HepG2 (cell line): ENCODE measurements around the gene HMCN1. TPM values are rescaled to one million over a fixed set of nuclear protein-coding genes. Genes with fewer than 3 reads are reported as not detected.

ENCODE experiments used
- ATAC-seq: fragments of 200-7000 bp; cut with Tn5 transposase; 3 replicates; pipeline ENCODE4 v1.9.1; 2020; ENCODE audit warnings: mild to moderate bottlenecking, moderate library complexity
- BruUV-seq: library from RNA; stranded (reverse); fragments of 400-500 nt; replicated peaks from 2 replicates; lab custom pipeline; 2021; lab: Mats Ljungman, UMichigan
- CTCF ChIA-PET: fragments of 300-600 bp; formaldehyde crosslinking; extraction: SDS; loops from one replicate; lab custom pipeline; 2021; ENCODE audit warnings: low total read pairs, inconsistent platforms, low intra/inter-chr PET ratio; lab: Yijun Ruan, JAX
- POLR2A ChIA-PET: fragments of 350-600 bp; sonication (Branson Sonifier 250); formaldehyde crosslinking; loops from one replicate; lab custom pipeline; 2020; ENCODE audit warnings: antibody characterized with exemption, inconsistent platforms; lab: Yijun Ruan, JAX
- DNase-seq: peaks from one replicate; pipeline ENCODE4 v3.0.0-alpha.2; 2015; ENCODE audit warnings: low spot score
- FAIRE-seq: peaks from 3 replicates; lab custom pipeline; 2011; peaks lifted over from hg19 to GRCh38; lab: Jason Lieb, UNC
- H2AFZ ChIP-seq: one replicate; pipeline ENCODE4 v1.6.1; 2011; ENCODE audit warnings: low read length, inconsistent platforms
- H3K27ac ChIP-seq: fragments of 300-600 bp; 3 replicates; pipeline ENCODE4 v1.8.0; 2011; ENCODE audit warnings: mixed run types, mild to moderate bottlenecking, mixed read lengths, low read length, inconsistent platforms; ENCODE audit not compliant: insufficient read depth; ENCODE audit errors: extremely low read length
- H3K27me3 ChIP-seq, 2 experiments: fragments of 200-600 bp in 1 of 2; 2 replicates in 1 of 2; 3 replicates in 1 of 2; pipeline versions ENCODE4 v1.6.0 to v1.8.0; 2011; ENCODE audit warnings: low read length in 2 of 2, mild to moderate bottlenecking in 2 of 2, moderate library complexity in 2 of 2, inconsistent platforms in 1 of 2; ENCODE audit not compliant: insufficient read depth in 2 of 2, control insufficient read depth in 1 of 2
- H3K36me3 ChIP-seq, 2 experiments: fragments of 200-600 bp in 1 of 2; replicated peaks in 1 of 2; 2 replicates in 1 of 2; 3 replicates in 1 of 2; pipeline versions ENCODE4 v1.5.1 to v1.8.0; 2011; ENCODE audit warnings: low read length in 2 of 2, inconsistent platforms in 1 of 2; ENCODE audit not compliant: insufficient read depth in 2 of 2, control insufficient read depth in 1 of 2
- H3K4me1 ChIP-seq: 2 replicates; pipeline ENCODE4 v1.5.1; 2012; ENCODE audit warnings: low read length, inconsistent platforms; ENCODE audit not compliant: insufficient read depth
- H3K4me2 ChIP-seq: 2 replicates; pipeline ENCODE4 v1.6.0; 2011; ENCODE audit warnings: low read depth, low read length, inconsistent platforms
- H3K4me3 ChIP-seq, 3 experiments: fragments of 200-600 bp in 1 of 3; sonication (generic), shearing (Covaris generic) in 1 of 3; replicated peaks in 1 of 3; 2 replicates each; pipeline ENCODE4 v1.5.1; 2011 to 2016; ENCODE audit warnings: low read length in 3 of 3, inconsistent platforms in 2 of 3, low read depth in 2 of 3, mild to moderate bottlenecking in 2 of 3, control low read depth in 1 of 3, mixed read lengths in 1 of 3; ENCODE audit not compliant: insufficient read depth in 1 of 3
- H3K79me2 ChIP-seq: one replicate; pipeline ENCODE4 v1.6.1; 2011; ENCODE audit warnings: low read length, inconsistent platforms; ENCODE audit not compliant: insufficient read depth
- H3K9ac ChIP-seq: 2 replicates; pipeline ENCODE4 v1.6.0; 2011; ENCODE audit warnings: mild to moderate bottlenecking, low read depth, low read length, inconsistent platforms; ENCODE audit not compliant: insufficient read depth
- H3K9me3 ChIP-seq: 2 replicates; pipeline ENCODE4 v1.5.1; 2012; ENCODE audit warnings: mild to moderate bottlenecking, low read length
- H4K20me1 ChIP-seq: 2 replicates; pipeline ENCODE4 v1.6.0; 2011; ENCODE audit warnings: inconsistent platforms, mild to moderate bottlenecking, low read length, moderate library complexity; ENCODE audit not compliant: insufficient read depth
- AKAP8 ChIP-seq: sonication (generic); formaldehyde crosslinking; IDR thresholded peaks from 2 replicates; pipeline ENCODE4 v1.5.1; 2020; ENCODE audit warnings: mild to moderate bottlenecking, missing genetic modification reagents
- CHD2 ChIP-seq: IDR thresholded peaks from 2 replicates; pipeline ENCODE4 v1.6.1; 2011; ENCODE audit warnings: low read depth, low read length, improper control_type of control experiment
- HNRNPL ChIP-seq: fragments of 200-400 bp; formaldehyde crosslinking; IDR thresholded peaks from 2 replicates; pipeline ENCODE4 v1.6.1; 2017; ENCODE audit warnings: mild to moderate bottlenecking, low read depth, low read length
- IRF9 ChIP-seq: sonication (generic); formaldehyde crosslinking; IDR thresholded peaks from 2 replicates; pipeline ENCODE4 v1.8.0; 2022; ENCODE audit warnings: missing genetic modification reagents, mild to moderate bottlenecking, borderline replicate concordance
- ISX ChIP-seq: sonication (generic); formaldehyde crosslinking; conservative IDR thresholded peaks from 2 replicates; pipeline ENCODE4 v1.5.0; 2020; ENCODE audit warnings: missing genetic modification reagents
- NAIF1 ChIP-seq: sonication (generic); formaldehyde crosslinking; IDR thresholded peaks from 2 replicates; pipeline ENCODE4 v1.5.0; 2020; ENCODE audit warnings: mild to moderate bottlenecking, missing genetic modification reagents, borderline replicate concordance
- PHB2 ChIP-seq: fragments of 450-650 bp; IDR thresholded peaks from 2 replicates; pipeline ENCODE4 v1.6.1; 2018; ENCODE audit not compliant: partially characterized antibody
- SPEN ChIP-seq: sonication (generic); formaldehyde crosslinking; IDR thresholded peaks from 2 replicates; pipeline ENCODE4 v1.5.1; 2020; ENCODE audit warnings: low read depth, mild to moderate bottlenecking, missing genetic modification reagents
- TBX2 ChIP-seq: sonication (generic); formaldehyde crosslinking; IDR thresholded peaks from 2 replicates; pipeline ENCODE4 v1.5.0; 2020; ENCODE audit warnings: missing genetic modification reagents, mild to moderate bottlenecking, borderline replicate concordance
- ZEB1 ChIP-seq: IDR thresholded peaks from 2 replicates; pipeline ENCODE4 v1.6.1; 2012; ENCODE audit warnings: mild to moderate bottlenecking, low read depth, inconsistent platforms; ENCODE audit not compliant: insufficient replicate concordance
- ZNF552 ChIP-seq: sonication (generic); formaldehyde crosslinking; IDR thresholded peaks from 2 replicates; pipeline ENCODE4 v1.9.0; 2022; ENCODE audit warnings: missing genetic modification reagents, mild to moderate bottlenecking, borderline replicate concordance
- ZNF615 ChIP-seq: sonication (generic); formaldehyde crosslinking; IDR thresholded peaks from 2 replicates; pipeline ENCODE4 v1.5.0; 2020; ENCODE audit warnings: mild to moderate bottlenecking, missing genetic modification reagents, borderline replicate concordance
- ZNF883 ChIP-seq: sonication (generic); formaldehyde crosslinking; IDR thresholded peaks from 2 replicates; pipeline ENCODE4 v1.5.1; 2020; ENCODE audit warnings: mild to moderate bottlenecking, missing genetic modification reagents; ENCODE audit errors: not compliant biosample characterization
- WGBS: methylation state at CpG from one replicate; pipeline ENCODE4 v1.1.6; 2017; ENCODE audit warnings: low lambda C conversion rate; 5-methylcytosine and 5-hydroxymethylcytosine counted together
- in situ Hi-C: cut with HindIII; loops from 2 replicates; pipeline ENCODE4 v1.10.0; 2017; ENCODE audit warnings: low pct_unique_long_range_greater_than_20kb; ENCODE audit not compliant: extremely low pct_ligation_motif_present
- intact Hi-C: fragments of 100-400 bp; cut with micrococcal nuclease; formaldehyde crosslinking; loops from one replicate; pipeline ENCODE4 v1.10.0; 2022; ENCODE audit not compliant: unreplicated experiment
- polyA plus RNA-seq, 8 experiments: library from polyadenylated mRNA; depleted of rRNA in 3 of 8; stranded (reverse) in 7 of 8; unstranded in 1 of 8; fragments of >200 nt; fragmentation: Illumina TruSeq in 4 of 8; extraction: Trizol in 4 of 8; gene quantifications; 2 replicates each; pipeline versions ENCODE4 v1.2.1 to v1.2.3, GENCODE V29; 2011 to 2016; ENCODE audit warnings: low read depth in 4 of 8, missing spikeins in 1 of 8, mixed read lengths in 1 of 8; ENCODE audit not compliant: insufficient read depth in 1 of 8
- total RNA-seq, 5 experiments: library from RNA; depleted of rRNA; stranded (reverse); fragments of >200 nt; fragmentation: Illumina TruSeq; extraction: Trizol; gene quantifications; 2 replicates each; pipeline ENCODE4 v1.2.3, GENCODE V29; 2016; ENCODE audit warnings: low read depth in 1 of 5
- TF ChIP-seq, protein P1 (sequence below): sonication (generic); formaldehyde crosslinking; conservative IDR thresholded peaks from 2 replicates; pipeline ENCODE4 v1.4.0; 2020; ENCODE audit warnings: missing genetic modification reagents
- TF ChIP-seq, protein P2 (sequence below): IDR thresholded peaks from 2 replicates; pipeline ENCODE4 v1.6.1; 2012; ENCODE audit warnings: low read depth, low read length, improper control_type of control experiment

HMCN1 gene
- total and polyA plus RNA-seq, 2 of the 13 experiments (the other 11 are each of a cell fraction or from before 2014, with no cell fraction given): 0.03 TPM; not detected in 1

DNA sequence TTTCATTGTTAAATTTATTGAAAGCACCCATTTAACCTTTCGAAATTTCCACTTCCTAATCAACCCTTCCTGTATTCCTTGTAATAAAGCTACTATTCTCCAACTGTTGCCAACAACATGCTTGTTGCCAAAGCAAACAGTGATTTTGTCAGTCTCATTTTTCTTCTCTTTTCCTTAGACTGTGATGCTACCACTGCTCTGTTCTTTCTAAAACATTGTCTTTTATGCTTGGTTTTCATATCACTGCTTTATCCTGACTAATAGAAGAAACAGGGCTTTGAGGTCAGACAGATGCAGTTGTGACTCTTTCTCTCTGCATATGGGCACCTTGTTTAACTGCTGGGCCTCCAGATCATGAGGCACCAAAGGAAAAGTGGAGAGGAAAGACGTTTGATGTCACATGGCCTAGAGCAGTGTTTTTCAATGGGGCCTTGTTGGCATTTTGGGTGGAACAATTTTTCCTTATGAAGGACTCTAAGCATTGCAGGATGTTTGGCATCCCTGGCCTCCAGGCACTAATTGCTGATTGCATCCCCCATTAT, 56.1 kb downstream of the HMCN1 start:
- Histone ChIP-seq H4K20me1 (no peaks in the 10 kb centered on the region), H3K27me3 (no peaks in the 10 kb centered on the region), H3K9ac (no peak overlapping the region), H3K36me3 (no peaks in the 10 kb centered on the region), H3K79me2 (no peaks in the 10 kb centered on the region), H3K9me3 (no peaks in the 10 kb centered on the region), H3K4me1 (no peaks in the 10 kb centered on the region), H2AFZ (no peak overlapping the region), H3K4me2 (no peak overlapping the region), H3K27ac (no peak overlapping the region), H3K4me3 (no peak overlapping the region)
- intact Hi-C loops (no loop called here), in situ Hi-C loops (no loop called here)
- BruUV-seq: no TSS peak
- ChIA-PET CTCF (no interaction called here), POLR2A (no interaction called here)
- 9% methylated on average over 2 of the region's 2 CpGs for WGBS
- no peak for FAIRE-seq
- no peak for ATAC-seq
- no peak for TF ChIP-seq ZNF552 (CRISPR knock-in tag)
- TF ChIP-seq ZNF615: no peak
- TF ChIP-seq HNRNPL: no peak
- no peak for TF ChIP-seq CHD2
- no peak for TF ChIP-seq NAIF1 (CRISPR knock-in tag)
- no peak for TF ChIP-seq PHB2
- TF ChIP-seq ZEB1: no peak
- no peak for TF ChIP-seq ISX (CRISPR knock-in tag)
- no peak for TF ChIP-seq ZNF883 (CRISPR knock-in tag)
- no peak for TF ChIP-seq TBX2 (CRISPR knock-in tag)
- DNase-seq: no peak

GRCh38 chr1:185792040-185792439, 57.8 kb downstream of the HMCN1 start:
- H3K27ac ChIP-seq: no peak overlapping the region
- no peaks in the 10 kb centered on the region for H3K4me1 ChIP-seq
- no peak overlapping the region for H3K4me3 ChIP-seq
- no TSS peak for BruUV-seq
- H4K20me1 ChIP-seq: no peaks in the 10 kb centered on the region
- ATAC-seq: no peak
- FAIRE-seq: no peak
- ChIA-PET POLR2A (no interaction called here), CTCF (no interaction called here)
- no peaks in the 10 kb centered on the region for H3K79me2 ChIP-seq
- no peak overlapping the region for H2AFZ ChIP-seq
- H3K36me3 ChIP-seq: no peaks in the 10 kb centered on the region
- no peak for DNase-seq
- no peak overlapping the region for H3K4me2 ChIP-seq
- intact Hi-C loops: no loop called here
- in situ Hi-C loops: no loop called here
- no peaks in the 10 kb centered on the region for H3K9me3 ChIP-seq
- no peaks in the 10 kb centered on the region for H3K27me3 ChIP-seq
- no peak overlapping the region for H3K9ac ChIP-seq
- 4% methylated on average over 1 of the region's 1 CpG for WGBS
- TF ChIP-seq IRF9 (CRISPR knock-in tag) (no peak), AKAP8 (CRISPR knock-in tag) (no peak), SPEN (CRISPR knock-in tag) (no peak)
- TF ChIP-seq, protein P1, sequence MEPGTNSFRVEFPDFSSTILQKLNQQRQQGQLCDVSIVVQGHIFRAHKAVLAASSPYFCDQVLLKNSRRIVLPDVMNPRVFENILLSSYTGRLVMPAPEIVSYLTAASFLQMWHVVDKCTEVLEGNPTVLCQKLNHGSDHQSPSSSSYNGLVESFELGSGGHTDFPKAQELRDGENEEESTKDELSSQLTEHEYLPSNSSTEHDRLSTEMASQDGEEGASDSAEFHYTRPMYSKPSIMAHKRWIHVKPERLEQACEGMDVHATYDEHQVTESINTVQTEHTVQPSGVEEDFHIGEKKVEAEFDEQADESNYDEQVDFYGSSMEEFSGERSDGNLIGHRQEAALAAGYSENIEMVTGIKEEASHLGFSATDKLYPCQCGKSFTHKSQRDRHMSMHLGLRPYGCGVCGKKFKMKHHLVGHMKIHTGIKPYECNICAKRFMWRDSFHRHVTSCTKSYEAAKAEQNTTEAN (CRISPR knock-in tag): no peak
- TF ChIP-seq, protein P2, sequence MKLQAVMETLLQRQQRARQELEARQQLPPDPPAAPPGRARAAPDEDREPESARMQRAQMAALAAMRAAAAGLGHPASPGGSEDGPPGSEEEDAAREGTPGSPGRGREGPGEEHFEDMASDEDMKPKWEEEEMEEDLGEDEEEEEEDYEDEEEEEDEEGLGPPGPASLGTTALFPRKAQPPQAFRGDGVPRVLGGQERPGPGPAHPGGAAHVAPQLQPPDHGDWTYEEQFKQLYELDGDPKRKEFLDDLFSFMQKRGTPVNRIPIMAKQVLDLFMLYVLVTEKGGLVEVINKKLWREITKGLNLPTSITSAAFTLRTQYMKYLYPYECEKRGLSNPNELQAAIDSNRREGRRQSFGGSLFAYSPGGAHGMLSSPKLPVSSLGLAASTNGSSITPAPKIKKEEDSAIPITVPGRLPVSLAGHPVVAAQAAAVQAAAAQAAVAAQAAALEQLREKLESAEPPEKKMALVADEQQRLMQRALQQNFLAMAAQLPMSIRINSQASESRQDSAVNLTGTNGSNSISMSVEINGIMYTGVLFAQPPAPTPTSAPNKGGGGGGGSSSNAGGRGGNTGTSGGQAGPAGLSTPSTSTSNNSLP: no peak
